Measurements from ENCODE around the gene CMC4. TPM values are rescaled to one million over a fixed set of nuclear protein-coding genes. Genes with fewer than 3 reads are reported as not detected.

Gene CMC4
- total and polyA plus RNA-seq, 9 of the 15 experiments (the other 6 are each of a cell fraction or from before 2014, with no cell fraction given): 3.5 to 16.9 (median 8.2) TPM

GRCh38 chrX:155070975-155071693 is at the start of gene CMC4, which contains the start of the genes BRCC3 and MTCP1 (continued):
- TF ChIP-seq BRF2 (IDR thresholded peaks at IDR 0.05; ENCODE audit: borderline replicate concordance, insufficient read depth, insufficient read length) (no peak), ZNF77 (CRISPR knock-in tag; IDR thresholded peaks at IDR 0.05) (no peak), TGIF2 (CRISPR knock-in tag; IDR thresholded peaks at IDR 0.05) (no peak), ZNF830 (CRISPR knock-in tag; IDR thresholded peaks at IDR 0.05) (no peak), ARHGAP35 (IDR thresholded peaks at IDR 0.05; ENCODE audit: partially characterized antibody) (no peak), SNRNP70 (optimal IDR thresholded peaks at IDR 0.05; ENCODE audit: low read depth, low read length) (no peak), ZBTB2 (IDR thresholded peaks at IDR 0.05) (no peak), FOXK1 (CRISPR knock-in tag; IDR thresholded peaks at IDR 0.05; ENCODE audit: borderline replicate concordance) (no peak), PRMT5 (CRISPR knock-in tag; IDR thresholded peaks at IDR 0.05) (no peak), ZNF696 (CRISPR knock-in tag; conservative IDR thresholded peaks at IDR 0.05) (no peak), ZC3H8 (IDR thresholded peaks at IDR 0.05) (no peak), PCBP1 (IDR thresholded peaks at IDR 0.05; ENCODE audit: low read depth, low read length, poor library complexity, severe bottlenecking) (no peak), ZNF12 (CRISPR knock-in tag; IDR thresholded peaks at IDR 0.05) (no peak), ERF (CRISPR knock-in tag; IDR thresholded peaks at IDR 0.05) (no peak), JUN (IDR thresholded peaks at IDR 0.05; ENCODE audit: borderline replicate concordance, low read depth, low read length) (no peak), JUN (CRISPR knock-in tag; IDR thresholded peaks at IDR 0.05; ENCODE audit: borderline replicate concordance) (no peak), PHB (CRISPR knock-in tag; IDR thresholded peaks at IDR 0.05) (no peak), HDAC6 (IDR thresholded peaks at IDR 0.05; ENCODE audit: low read depth, low read length) (no peak), CTBP1 (IDR thresholded peaks at IDR 0.05; ENCODE audit: borderline replicate concordance) (peak; percentile 75), ADNP (tag; IDR thresholded peaks at IDR 0.05) (no peak), MYC (IDR thresholded peaks at IDR 0.05; ENCODE audit: low read depth, low read length) (peak; percentile 17; the same call in 1 of the 2 replicates), MYC (CRISPR knock-in tag; IDR thresholded peaks at IDR 0.05; ENCODE audit: borderline replicate concordance, low read depth) (no peak), STAT6 (CRISPR knock-in tag; IDR thresholded peaks at IDR 0.05) (no peak), POLR2B (IDR thresholded peaks at IDR 0.05; ENCODE audit: low read depth, partially characterized antibody) (peak; percentile 74), ZNF584 (CRISPR knock-in tag; IDR thresholded peaks at IDR 0.05; ENCODE audit: low read depth) (no peak), CC2D1A (IDR thresholded peaks at IDR 0.05) (no peak), BACH1 (tag; IDR thresholded peaks at IDR 0.05) (no peak)
